Neural progenitor cell (in vitro differentiated cells): ENCODE data around the gene LYRM4.

Experiments used
- EZH2 ChIP-seq: fragments of 200-600 bp; sonication (generic); IDR thresholded peaks from 2 replicates; pipeline ENCODE4 v1.6.1; 2017; ENCODE audit warnings: antibody characterized with exemption, mild to moderate bottlenecking, moderate library complexity
- EZH2phosphoT487 ChIP-seq: fragments of 200-600 bp; sonication (generic); IDR thresholded peaks from 2 replicates; pipeline ENCODE4 v1.6.1; 2017; ENCODE audit warnings: antibody characterized with exemption
- TF ChIP-seq, protein P1 (sequence below): fragments of 200-600 bp; sonication (generic); IDR thresholded peaks from 2 replicates; pipeline ENCODE4 v1.5.1; 2017; ENCODE audit warnings: antibody characterized with exemption, mild to moderate bottlenecking

DNA sequence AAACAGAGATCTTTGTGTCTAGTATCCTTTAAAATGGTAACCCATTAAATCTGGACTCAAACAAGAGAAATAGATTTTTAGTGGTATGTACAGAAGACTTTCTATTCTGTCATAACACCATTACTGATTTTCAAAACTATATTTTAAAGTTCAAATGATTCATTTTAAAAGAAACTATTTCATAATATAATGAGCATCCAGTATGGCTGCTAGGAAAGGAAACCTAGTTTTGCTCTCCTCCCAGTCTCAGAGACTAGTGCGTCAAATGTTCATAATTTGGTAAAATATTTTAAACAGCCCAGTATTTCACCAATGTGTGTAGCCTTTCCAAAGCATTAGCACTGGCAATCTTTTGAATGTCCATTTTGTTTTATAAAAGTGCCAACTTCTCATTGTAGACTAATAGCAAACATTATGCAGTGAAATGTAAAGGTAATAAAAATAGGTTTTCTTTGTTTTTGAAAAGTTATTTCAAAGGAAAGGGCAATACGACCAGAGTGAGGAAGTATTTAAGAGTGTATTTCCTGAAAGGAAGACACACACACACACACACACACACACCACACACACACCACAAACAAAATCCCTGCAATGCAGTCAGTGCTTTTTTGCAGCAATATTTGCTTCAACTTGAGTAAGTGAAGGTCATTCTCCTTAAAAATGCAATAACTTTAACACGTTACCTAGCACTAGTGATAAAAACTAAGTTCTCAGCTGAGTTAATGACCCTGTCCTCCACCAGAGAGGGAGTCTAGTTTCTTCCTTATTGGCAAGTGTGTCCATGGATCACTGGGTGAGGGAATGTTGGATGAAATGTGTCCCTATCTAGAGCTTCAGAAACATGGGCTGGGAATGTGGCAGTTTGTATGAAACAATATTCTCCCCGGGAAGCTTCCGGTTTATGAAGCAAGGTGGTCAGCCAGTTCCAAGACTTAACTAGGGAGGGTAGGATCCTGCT, 171.0 kb downstream of the LYRM4 start:
- TF ChIP-seq EZH2 (no peak), EZH2phosphoT487 (no peak)
- TF ChIP-seq, protein P1, sequence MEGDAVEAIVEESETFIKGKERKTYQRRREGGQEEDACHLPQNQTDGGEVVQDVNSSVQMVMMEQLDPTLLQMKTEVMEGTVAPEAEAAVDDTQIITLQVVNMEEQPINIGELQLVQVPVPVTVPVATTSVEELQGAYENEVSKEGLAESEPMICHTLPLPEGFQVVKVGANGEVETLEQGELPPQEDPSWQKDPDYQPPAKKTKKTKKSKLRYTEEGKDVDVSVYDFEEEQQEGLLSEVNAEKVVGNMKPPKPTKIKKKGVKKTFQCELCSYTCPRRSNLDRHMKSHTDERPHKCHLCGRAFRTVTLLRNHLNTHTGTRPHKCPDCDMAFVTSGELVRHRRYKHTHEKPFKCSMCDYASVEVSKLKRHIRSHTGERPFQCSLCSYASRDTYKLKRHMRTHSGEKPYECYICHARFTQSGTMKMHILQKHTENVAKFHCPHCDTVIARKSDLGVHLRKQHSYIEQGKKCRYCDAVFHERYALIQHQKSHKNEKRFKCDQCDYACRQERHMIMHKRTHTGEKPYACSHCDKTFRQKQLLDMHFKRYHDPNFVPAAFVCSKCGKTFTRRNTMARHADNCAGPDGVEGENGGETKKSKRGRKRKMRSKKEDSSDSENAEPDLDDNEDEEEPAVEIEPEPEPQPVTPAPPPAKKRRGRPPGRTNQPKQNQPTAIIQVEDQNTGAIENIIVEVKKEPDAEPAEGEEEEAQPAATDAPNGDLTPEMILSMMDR: no peak
